ENCODE measurements around the gene ZFP1. TPM values are rescaled to one million over a fixed set of nuclear protein-coding genes. Genes with fewer than 3 reads are reported as not detected.

The ZFP1 gene
- total and polyA plus RNA-seq, 2 of the 4 experiments (the other 2 are of a cell fraction) = 3.8 to 16.0 TPM

DNA sequence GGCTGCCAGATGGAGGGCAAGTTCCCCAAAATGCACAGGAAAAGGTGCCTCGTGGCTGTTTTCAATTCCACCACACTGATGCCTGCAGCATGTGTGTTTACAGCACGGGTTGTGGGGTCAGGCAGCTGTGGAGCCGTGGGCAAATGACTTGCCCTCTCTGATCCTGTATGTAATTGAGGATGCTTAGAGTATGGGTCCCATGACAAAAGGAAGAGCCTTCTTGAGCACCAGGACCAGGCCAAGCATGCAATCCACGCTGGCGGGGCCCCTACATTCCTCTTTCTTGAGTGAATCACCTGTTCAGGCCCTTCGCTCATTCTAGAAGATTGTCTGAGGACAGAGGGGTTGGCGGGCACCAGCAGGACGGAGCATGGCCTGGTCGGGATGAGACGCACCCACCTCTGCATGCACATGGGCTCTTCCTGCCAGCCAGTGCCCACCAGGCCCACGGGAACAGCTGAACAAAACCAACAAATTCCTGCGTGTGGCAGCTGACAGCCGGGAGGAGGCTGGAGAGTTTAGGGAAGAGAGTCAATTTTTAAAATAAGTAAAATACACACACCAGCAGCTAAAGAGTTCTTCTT, 60.0 kb downstream of the ZFP1 start:
- no peak overlapping the region for H3K14ac ChIP-seq (replicated peaks; ENCODE audit: low read depth, low read length)
- no peak overlapping the region for H2AFZ ChIP-seq (replicated peaks; ENCODE audit: low read length, poor library complexity)
- H3K9ac ChIP-seq (ENCODE audit: low read depth, low read length) = no peak overlapping the region
- H4K20me1 ChIP-seq (ENCODE audit: insufficient read depth, low read length) = no peaks in the 10 kb centered on the region
- no peak overlapping the region for H2BK20ac ChIP-seq (ENCODE audit: low read depth, low read length)
- H3K4ac ChIP-seq (ENCODE audit: low read depth, low read length) = no peak overlapping the region
- no peaks in the 10 kb centered on the region for H3K9me1 ChIP-seq (ENCODE audit: insufficient read depth, low read length)
- H3K56ac ChIP-seq (ENCODE audit: extremely low read depth, insufficient read depth, low read length) = no peak overlapping the region
- POLR2A ChIA-PET (ENCODE audit: unreplicated experiment) = no interaction called here
- in situ Hi-C loops (cut with MboI; ENCODE audit: low sequenced_read_pairs) (loop anchor here (25.0 kb wide), 2 partner anchors 379 to 554 kb away; no protein-coding TSS in a partner anchor), dilution Hi-C loops (cut with HindIII; ENCODE audit: low sequenced_read_pairs, unreplicated experiment) (no loop called here), intact Hi-C loops (cut with micrococcal nuclease) (no loop called here)
- H3K27me3 ChIP-seq (ENCODE audit: control insufficient read depth, insufficient read depth, low read length) = 0 out of 2 replicates have a peak, but pooled peaks cover 5% of the 10 kb centered on the region
- 87% methylated on average over 4 of the region's 13 CpGs; no CpG with 5 or more reads in 1 of the 2 experiments for WGBS, 2 experiments (ENCODE audit: extremely low coverage in 2 of 2, insufficient read length in 1 of 2)
- H2AK5ac ChIP-seq (ENCODE audit: low read depth, low read length) = no peak overlapping the region
- no peak overlapping the region for H4K5ac ChIP-seq (ENCODE audit: low read depth, low read length)
- no peak overlapping the region for H3K23ac ChIP-seq (ENCODE audit: low read depth, low read length)
- CTCF ChIA-PET = no interaction called here
- no peak overlapping the region for H3K4me2 ChIP-seq (ENCODE audit: low read depth, low read length)
- no peaks in the 10 kb centered on the region for H3K79me1 ChIP-seq (ENCODE audit: low read depth in 1 of 2, low read length in 2 of 2)
- no peak overlapping the region for H2AK9ac ChIP-seq (replicated peaks; ENCODE audit: low read depth, low read length, poor library complexity)
- H3K18ac ChIP-seq (ENCODE audit: low read depth, low read length) = no peak overlapping the region
- no peaks in the 10 kb centered on the region for H3K9me3 ChIP-seq (ENCODE audit: control insufficient read depth, insufficient read depth, low read length)
- H2BK120ac ChIP-seq (ENCODE audit: low read depth, low read length) = no peak overlapping the region
- H2BK5ac ChIP-seq (ENCODE audit: low read depth, low read length, poor library complexity, severe bottlenecking) = no peak overlapping the region
- no peaks in the 10 kb centered on the region for H3K4me1 ChIP-seq (ENCODE audit: control insufficient read depth, insufficient read depth, low read length)
- no peak overlapping the region for H4K91ac ChIP-seq (ENCODE audit: insufficient read depth, low read depth, low read length)
- no peak overlapping the region for H3K27ac ChIP-seq (ENCODE audit: insufficient read depth, low read length)
- no TSS peak for BruUV-seq (replicated peaks)
- TF ChIP-seq, protein P1, sequence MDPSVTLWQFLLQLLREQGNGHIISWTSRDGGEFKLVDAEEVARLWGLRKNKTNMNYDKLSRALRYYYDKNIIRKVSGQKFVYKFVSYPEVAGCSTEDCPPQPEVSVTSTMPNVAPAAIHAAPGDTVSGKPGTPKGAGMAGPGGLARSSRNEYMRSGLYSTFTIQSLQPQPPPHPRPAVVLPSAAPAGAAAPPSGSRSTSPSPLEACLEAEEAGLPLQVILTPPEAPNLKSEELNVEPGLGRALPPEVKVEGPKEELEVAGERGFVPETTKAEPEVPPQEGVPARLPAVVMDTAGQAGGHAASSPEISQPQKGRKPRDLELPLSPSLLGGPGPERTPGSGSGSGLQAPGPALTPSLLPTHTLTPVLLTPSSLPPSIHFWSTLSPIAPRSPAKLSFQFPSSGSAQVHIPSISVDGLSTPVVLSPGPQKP (IDR thresholded peaks at IDR 0.05; ENCODE audit: borderline replicate concordance, low read depth, low read length) = no peak
- TF ChIP-seq BHLHE40 (IDR thresholded peaks at IDR 0.05; ENCODE audit: low read depth, low read length) = no peak
- TF ChIP-seq RCOR1 (IDR thresholded peaks at IDR 0.05; ENCODE audit: insufficient replicate concordance, low read length) = no peak
- no peak for TF ChIP-seq FOS (IDR thresholded peaks at IDR 0.05; ENCODE audit: low read depth, low read length)
- TF ChIP-seq, protein P2, sequence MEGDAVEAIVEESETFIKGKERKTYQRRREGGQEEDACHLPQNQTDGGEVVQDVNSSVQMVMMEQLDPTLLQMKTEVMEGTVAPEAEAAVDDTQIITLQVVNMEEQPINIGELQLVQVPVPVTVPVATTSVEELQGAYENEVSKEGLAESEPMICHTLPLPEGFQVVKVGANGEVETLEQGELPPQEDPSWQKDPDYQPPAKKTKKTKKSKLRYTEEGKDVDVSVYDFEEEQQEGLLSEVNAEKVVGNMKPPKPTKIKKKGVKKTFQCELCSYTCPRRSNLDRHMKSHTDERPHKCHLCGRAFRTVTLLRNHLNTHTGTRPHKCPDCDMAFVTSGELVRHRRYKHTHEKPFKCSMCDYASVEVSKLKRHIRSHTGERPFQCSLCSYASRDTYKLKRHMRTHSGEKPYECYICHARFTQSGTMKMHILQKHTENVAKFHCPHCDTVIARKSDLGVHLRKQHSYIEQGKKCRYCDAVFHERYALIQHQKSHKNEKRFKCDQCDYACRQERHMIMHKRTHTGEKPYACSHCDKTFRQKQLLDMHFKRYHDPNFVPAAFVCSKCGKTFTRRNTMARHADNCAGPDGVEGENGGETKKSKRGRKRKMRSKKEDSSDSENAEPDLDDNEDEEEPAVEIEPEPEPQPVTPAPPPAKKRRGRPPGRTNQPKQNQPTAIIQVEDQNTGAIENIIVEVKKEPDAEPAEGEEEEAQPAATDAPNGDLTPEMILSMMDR (conservative IDR thresholded peaks at IDR 0.05; ENCODE audit: low read depth, low read length) = no peak
- TF ChIP-seq CHD1 (IDR thresholded peaks at IDR 0.05; ENCODE audit: low read depth, low read length) = no peak
- TF ChIP-seq, protein P3, sequence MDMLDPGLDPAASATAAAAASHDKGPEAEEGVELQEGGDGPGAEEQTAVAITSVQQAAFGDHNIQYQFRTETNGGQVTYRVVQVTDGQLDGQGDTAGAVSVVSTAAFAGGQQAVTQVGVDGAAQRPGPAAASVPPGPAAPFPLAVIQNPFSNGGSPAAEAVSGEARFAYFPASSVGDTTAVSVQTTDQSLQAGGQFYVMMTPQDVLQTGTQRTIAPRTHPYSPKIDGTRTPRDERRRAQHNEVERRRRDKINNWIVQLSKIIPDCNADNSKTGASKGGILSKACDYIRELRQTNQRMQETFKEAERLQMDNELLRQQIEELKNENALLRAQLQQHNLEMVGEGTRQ (IDR thresholded peaks at IDR 0.05; ENCODE audit: low read depth, low read length) = no peak
- no peak for TF ChIP-seq MAFK (IDR thresholded peaks at IDR 0.05; ENCODE audit: low read depth, low read length)
- no peak for TF ChIP-seq RFX5 (IDR thresholded peaks at IDR 0.05; ENCODE audit: low read depth, low read length)
- no peak for TF ChIP-seq NFE2L2 (IDR thresholded peaks at IDR 0.05; ENCODE audit: low read depth, low read length)
- TF ChIP-seq SMC3 (IDR thresholded peaks at IDR 0.05; ENCODE audit: low read depth, low read length) = no peak
- no peak for TF ChIP-seq POLR2A (IDR thresholded peaks at IDR 0.05; ENCODE audit: low read depth, low read length)
- ATAC-seq (ENCODE audit: low read depth) (no peak), DNase-seq (no peak)
- no peak overlapping the region for H3K4me3 ChIP-seq (ENCODE audit: insufficient read depth, low read depth, low read length)
- H2BK15ac ChIP-seq (ENCODE audit: low read depth, low read length) = no peak overlapping the region
- H3K36me3 ChIP-seq (ENCODE audit: control insufficient read depth, insufficient read depth, low read length) = no peaks in the 10 kb centered on the region
- H4K8ac ChIP-seq (ENCODE audit: low read depth in 2 of 2, low read length in 2 of 2) = no peak overlapping the region

Data from IMR-90 (cell line).